HepG2 (cell line): ENCODE data around the gene ZBTB4. TPM values are rescaled to one million over a fixed set of nuclear protein-coding genes. Genes with fewer than 3 reads are reported as not detected.

Experiments
- ATAC-seq: fragments of 200-7000 bp; cut with Tn5 transposase; 3 replicates; pipeline ENCODE4 v1.9.1; 2020; ENCODE audit warnings: mild to moderate bottlenecking, moderate library complexity
- BruUV-seq: library from RNA; stranded (reverse); fragments of 400-500 nt; replicated peaks from 2 replicates; lab custom pipeline; 2021; lab: Mats Ljungman, UMichigan
- CTCF ChIA-PET: fragments of 300-600 bp; formaldehyde crosslinking; extraction: SDS; loops from one replicate; lab custom pipeline; 2021; ENCODE audit warnings: low total read pairs, inconsistent platforms, low intra/inter-chr PET ratio; lab: Yijun Ruan, JAX
- POLR2A ChIA-PET: fragments of 350-600 bp; sonication (Branson Sonifier 250); formaldehyde crosslinking; loops from one replicate; lab custom pipeline; 2020; ENCODE audit warnings: antibody characterized with exemption, inconsistent platforms; lab: Yijun Ruan, JAX
- DNase-seq: peaks from one replicate; pipeline ENCODE4 v3.0.0-alpha.2; 2015; ENCODE audit warnings: low spot score
- FAIRE-seq: peaks from 3 replicates; lab custom pipeline; 2011; peaks lifted over from hg19 to GRCh38; lab: Jason Lieb, UNC
- H2AFZ ChIP-seq: one replicate; pipeline ENCODE4 v1.6.1; 2011; ENCODE audit warnings: low read length, inconsistent platforms
- H3K27ac ChIP-seq: fragments of 300-600 bp; 3 replicates; pipeline ENCODE4 v1.8.0; 2011; ENCODE audit warnings: mixed run types, mild to moderate bottlenecking, mixed read lengths, low read length, inconsistent platforms; ENCODE audit not compliant: insufficient read depth; ENCODE audit errors: extremely low read length
- H3K27me3 ChIP-seq, 2 experiments: fragments of 200-600 bp in 1 of 2; 2 replicates in 1 of 2; 3 replicates in 1 of 2; pipeline versions ENCODE4 v1.6.0 to v1.8.0; 2011; ENCODE audit warnings: low read length in 2 of 2, mild to moderate bottlenecking in 2 of 2, moderate library complexity in 2 of 2, inconsistent platforms in 1 of 2; ENCODE audit not compliant: insufficient read depth in 2 of 2, control insufficient read depth in 1 of 2
- H3K36me3 ChIP-seq, 2 experiments: fragments of 200-600 bp in 1 of 2; replicated peaks in 1 of 2; 2 replicates in 1 of 2; 3 replicates in 1 of 2; pipeline versions ENCODE4 v1.5.1 to v1.8.0; 2011; ENCODE audit warnings: low read length in 2 of 2, inconsistent platforms in 1 of 2; ENCODE audit not compliant: insufficient read depth in 2 of 2, control insufficient read depth in 1 of 2
- H3K4me1 ChIP-seq: 2 replicates; pipeline ENCODE4 v1.5.1; 2012; ENCODE audit warnings: low read length, inconsistent platforms; ENCODE audit not compliant: insufficient read depth
- H3K4me2 ChIP-seq: 2 replicates; pipeline ENCODE4 v1.6.0; 2011; ENCODE audit warnings: low read depth, low read length, inconsistent platforms
- H3K4me3 ChIP-seq, 3 experiments: fragments of 200-600 bp in 1 of 3; sonication (generic), shearing (Covaris generic) in 1 of 3; replicated peaks in 1 of 3; 2 replicates each; pipeline ENCODE4 v1.5.1; 2011 to 2016; ENCODE audit warnings: low read length in 3 of 3, inconsistent platforms in 2 of 3, low read depth in 2 of 3, mild to moderate bottlenecking in 2 of 3, control low read depth in 1 of 3, mixed read lengths in 1 of 3; ENCODE audit not compliant: insufficient read depth in 1 of 3
- H3K79me2 ChIP-seq: one replicate; pipeline ENCODE4 v1.6.1; 2011; ENCODE audit warnings: low read length, inconsistent platforms; ENCODE audit not compliant: insufficient read depth
- H3K9ac ChIP-seq: 2 replicates; pipeline ENCODE4 v1.6.0; 2011; ENCODE audit warnings: mild to moderate bottlenecking, low read depth, low read length, inconsistent platforms; ENCODE audit not compliant: insufficient read depth
- H3K9me3 ChIP-seq: 2 replicates; pipeline ENCODE4 v1.5.1; 2012; ENCODE audit warnings: mild to moderate bottlenecking, low read length
- H4K20me1 ChIP-seq: 2 replicates; pipeline ENCODE4 v1.6.0; 2011; ENCODE audit warnings: inconsistent platforms, mild to moderate bottlenecking, low read length, moderate library complexity; ENCODE audit not compliant: insufficient read depth
- HCFC1 ChIP-seq: fragments of 150-350 bp; IDR thresholded peaks from 2 replicates; pipeline ENCODE4 v1.6.1; 2014; ENCODE audit warnings: low read depth, low read length
- WGBS: methylation state at CpG from one replicate; pipeline ENCODE4 v1.1.6; 2017; ENCODE audit warnings: low lambda C conversion rate; 5-methylcytosine and 5-hydroxymethylcytosine counted together
- in situ Hi-C: cut with HindIII; loops from 2 replicates; pipeline ENCODE4 v1.10.0; 2017; ENCODE audit warnings: low pct_unique_long_range_greater_than_20kb; ENCODE audit not compliant: extremely low pct_ligation_motif_present
- intact Hi-C: fragments of 100-400 bp; cut with micrococcal nuclease; formaldehyde crosslinking; loops from one replicate; pipeline ENCODE4 v1.10.0; 2022; ENCODE audit not compliant: unreplicated experiment
- polyA plus RNA-seq, 8 experiments: library from polyadenylated mRNA; depleted of rRNA in 3 of 8; stranded (reverse) in 7 of 8; unstranded in 1 of 8; fragments of >200 nt; fragmentation: Illumina TruSeq in 4 of 8; extraction: Trizol in 4 of 8; gene quantifications; 2 replicates each; pipeline versions ENCODE4 v1.2.1 to v1.2.3, GENCODE V29; 2011 to 2016; ENCODE audit warnings: low read depth in 4 of 8, missing spikeins in 1 of 8, mixed read lengths in 1 of 8; ENCODE audit not compliant: insufficient read depth in 1 of 8
- total RNA-seq, 5 experiments: library from RNA; depleted of rRNA; stranded (reverse); fragments of >200 nt; fragmentation: Illumina TruSeq; extraction: Trizol; gene quantifications; 2 replicates each; pipeline ENCODE4 v1.2.3, GENCODE V29; 2016; ENCODE audit warnings: low read depth in 1 of 5
- TF ChIP-seq, protein P1 (sequence below): sonication (generic); formaldehyde crosslinking; IDR thresholded peaks from 2 replicates; pipeline ENCODE4 v1.5.1; 2020; ENCODE audit warnings: mild to moderate bottlenecking, missing genetic modification reagents, moderate library complexity

Gene ZBTB4
- total and polyA plus RNA-seq, 2 of the 13 experiments (the other 11 are each of a cell fraction or from before 2014, with no cell fraction given), result 4.3 to 7.4 TPM

DNA sequence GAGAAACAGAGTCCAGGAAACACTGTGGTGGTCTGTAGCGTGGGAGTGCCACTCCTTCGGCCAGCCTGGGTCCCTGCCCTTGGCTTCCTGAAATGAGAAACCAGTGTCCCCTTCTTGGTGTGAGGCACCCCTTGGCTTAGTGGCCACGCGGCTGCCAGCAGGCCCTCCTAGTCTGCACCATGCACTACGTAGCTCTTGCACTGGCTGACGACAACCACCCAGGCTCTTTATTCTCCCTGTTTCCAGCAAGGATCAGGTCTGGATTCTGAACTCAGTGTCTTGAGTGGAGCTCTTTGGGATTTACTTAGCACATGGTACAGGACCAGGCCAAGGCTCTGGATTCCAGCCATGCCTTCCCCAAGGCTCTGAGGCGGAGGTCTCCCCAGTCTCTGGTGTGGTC, 51.9 kb downstream of the ZBTB4 start:
- H3K27me3 ChIP-seq, result peaks cover 2 to 3% of the 10 kb centered on the region in 2 experiments; a peak in 3 of 5 replicates
- no peaks in the 10 kb centered on the region for H4K20me1 ChIP-seq
- no peak overlapping the region for H3K9ac ChIP-seq
- H3K4me1 ChIP-seq, result peaks cover 8% of the 10 kb centered on the region
- in situ Hi-C loops (no loop called here), intact Hi-C loops (no loop called here)
- no peak for FAIRE-seq
- no peak for DNase-seq
- H3K4me3 ChIP-seq, result no peak overlapping the region; a peak in 1 of 6 replicates
- H3K27ac ChIP-seq, result no peak overlapping the region
- peak; percentile 19; the same call in 1 of the 3 replicates for ATAC-seq
- TF ChIP-seq HCFC1, result no peak
- TF ChIP-seq, protein P1, sequence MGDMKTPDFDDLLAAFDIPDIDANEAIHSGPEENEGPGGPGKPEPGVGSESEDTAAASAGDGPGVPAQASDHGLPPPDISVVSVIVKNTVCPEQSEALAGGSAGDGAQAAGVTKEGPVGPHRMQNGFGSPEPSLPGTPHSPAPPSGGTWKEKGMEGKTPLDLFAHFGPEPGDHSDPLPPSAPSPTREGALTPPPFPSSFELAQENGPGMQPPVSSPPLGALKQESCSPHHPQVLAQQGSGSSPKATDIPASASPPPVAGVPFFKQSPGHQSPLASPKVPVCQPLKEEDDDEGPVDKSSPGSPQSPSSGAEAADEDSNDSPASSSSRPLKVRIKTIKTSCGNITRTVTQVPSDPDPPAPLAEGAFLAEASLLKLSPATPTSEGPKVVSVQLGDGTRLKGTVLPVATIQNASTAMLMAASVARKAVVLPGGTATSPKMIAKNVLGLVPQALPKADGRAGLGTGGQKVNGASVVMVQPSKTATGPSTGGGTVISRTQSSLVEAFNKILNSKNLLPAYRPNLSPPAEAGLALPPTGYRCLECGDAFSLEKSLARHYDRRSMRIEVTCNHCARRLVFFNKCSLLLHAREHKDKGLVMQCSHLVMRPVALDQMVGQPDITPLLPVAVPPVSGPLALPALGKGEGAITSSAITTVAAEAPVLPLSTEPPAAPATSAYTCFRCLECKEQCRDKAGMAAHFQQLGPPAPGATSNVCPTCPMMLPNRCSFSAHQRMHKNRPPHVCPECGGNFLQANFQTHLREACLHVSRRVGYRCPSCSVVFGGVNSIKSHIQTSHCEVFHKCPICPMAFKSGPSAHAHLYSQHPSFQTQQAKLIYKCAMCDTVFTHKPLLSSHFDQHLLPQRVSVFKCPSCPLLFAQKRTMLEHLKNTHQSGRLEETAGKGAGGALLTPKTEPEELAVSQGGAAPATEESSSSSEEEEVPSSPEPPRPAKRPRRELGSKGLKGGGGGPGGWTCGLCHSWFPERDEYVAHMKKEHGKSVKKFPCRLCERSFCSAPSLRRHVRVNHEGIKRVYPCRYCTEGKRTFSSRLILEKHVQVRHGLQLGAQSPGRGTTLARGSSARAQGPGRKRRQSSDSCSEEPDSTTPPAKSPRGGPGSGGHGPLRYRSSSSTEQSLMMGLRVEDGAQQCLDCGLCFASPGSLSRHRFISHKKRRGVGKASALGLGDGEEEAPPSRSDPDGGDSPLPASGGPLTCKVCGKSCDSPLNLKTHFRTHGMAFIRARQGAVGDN (CRISPR knock-in tag), result peak; percentile 40
- no TSS peak for BruUV-seq
- H3K36me3 ChIP-seq, result no peaks in the 10 kb centered on the region
- no peaks in the 10 kb centered on the region for H3K9me3 ChIP-seq
- WGBS, result 49% methylated on average over 2 of the region's 7 CpGs
- 0 out of 2 replicates have a peak overlapping the region, but pooled peaks have one; percentile 11 for H3K4me2 ChIP-seq
- no peak overlapping the region for H2AFZ ChIP-seq
- POLR2A ChIA-PET, result interaction anchor here (1.2 kb wide), 1 partner anchor 24 kb away, joined by 3 read pairs; no protein-coding TSS in a partner anchor
- CTCF ChIA-PET, result no interaction called here
- no peaks in the 10 kb centered on the region for H3K79me2 ChIP-seq
